NCI-H1436 treated with DMSO at 0.1 percent for 48 hours (cell line): ENCODE data around the gene GOLGB1.

Experiments used
- DNase-seq: peaks from one replicate; lab custom pipeline; 2025; lab: John Stamatoyannopoulos, UW

Gene GOLGB1

GRCh38 chr3:121637922-121638321 is 111.6 kb downstream of the GOLGB1 start:
- DNase-seq, result no peak

DNA sequence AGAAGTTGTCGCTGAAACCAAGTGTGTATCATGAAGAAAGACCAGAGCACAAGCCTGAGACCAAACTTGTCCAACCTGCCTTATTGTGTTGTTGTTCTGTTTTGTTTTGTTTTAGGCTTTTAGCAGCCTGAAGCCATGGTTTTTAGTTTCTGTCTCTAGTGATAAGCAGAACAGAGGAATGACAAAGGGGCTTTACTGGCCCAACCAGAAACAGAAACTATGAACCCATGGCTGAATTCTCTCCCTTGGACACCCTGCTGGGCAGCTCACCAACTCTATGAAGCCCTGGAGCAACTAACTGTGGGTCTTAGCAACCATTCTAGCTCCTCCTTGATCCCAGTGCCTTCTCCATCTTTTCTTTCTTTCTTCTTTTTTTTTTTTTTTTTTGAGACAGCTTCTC is 119.2 kb downstream of the GOLGB1 start:
- no peak for DNase-seq

DNA sequence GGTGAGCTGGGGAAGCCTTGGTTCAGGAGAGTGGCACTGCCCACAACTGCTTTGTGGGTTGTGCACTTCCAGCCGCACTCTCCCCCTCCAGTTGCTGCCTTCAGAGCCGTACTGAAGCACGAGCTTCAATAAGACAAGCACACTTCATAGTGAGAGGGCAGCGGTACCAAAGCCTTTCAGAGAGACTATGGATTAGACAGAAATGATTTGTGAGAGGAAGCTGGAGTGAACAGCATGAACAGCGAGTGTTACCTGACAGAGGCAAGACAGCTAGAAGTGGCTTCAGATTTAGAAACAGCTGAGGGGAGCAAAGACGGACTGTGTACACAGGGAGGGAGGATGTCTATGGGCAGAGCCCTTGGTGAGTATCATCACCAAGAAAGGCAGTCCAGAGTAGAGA is 119.9 kb downstream of the GOLGB1 start:
- DNase-seq, result no peak

DNA sequence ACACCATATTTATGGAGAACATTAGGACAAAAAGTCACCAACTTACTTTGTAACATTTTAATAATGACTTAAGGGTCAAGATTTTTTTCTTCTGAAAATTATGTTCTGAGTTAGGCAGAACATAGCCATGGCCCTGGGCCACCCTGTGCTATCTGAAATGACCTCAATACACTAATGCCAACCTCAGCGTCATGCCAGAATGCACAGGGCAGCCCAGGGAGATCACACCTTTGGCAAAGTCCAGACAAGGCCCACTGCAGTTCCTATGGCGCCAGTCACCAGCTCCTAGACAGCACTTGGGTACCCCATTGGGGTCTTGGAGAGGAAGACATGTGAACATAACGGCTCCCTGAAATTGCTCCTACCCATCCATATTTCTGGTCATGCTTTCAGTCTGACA is 121.9 kb downstream of the GOLGB1 start:
- no peak for DNase-seq

GRCh38 chr3:121627211-121627610 is 122.3 kb downstream of the GOLGB1 start:
- no peak for DNase-seq

DNA sequence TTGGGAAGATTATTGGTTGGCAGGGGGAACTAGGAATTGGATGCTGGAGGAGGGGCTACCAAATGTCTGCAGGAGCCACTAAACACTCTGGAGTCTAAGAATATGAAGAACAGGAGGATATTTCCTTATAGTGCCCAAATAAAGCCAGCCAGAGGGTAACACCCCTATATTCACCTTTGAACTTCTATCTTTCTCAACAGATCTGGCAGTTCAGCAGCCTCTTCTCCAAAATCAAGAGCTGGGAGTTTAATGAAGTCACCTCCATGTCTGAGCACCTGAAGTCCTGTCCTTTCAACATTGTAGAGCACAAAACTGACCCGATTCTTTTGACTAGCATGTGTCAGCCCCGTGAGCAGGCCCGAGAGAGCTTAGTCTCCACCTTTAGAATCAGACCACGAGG is 123.0 kb downstream of the GOLGB1 start:
- no peak for DNase-seq

GRCh38 chr3:121624147-121624899 is 125.2 kb downstream of the GOLGB1 start:
- no peak for DNase-seq

- DNase-seq, result no peak
Observed at GRCh38 chr3:121621491-121621890, 128.1 kb downstream of the GOLGB1 start.

GRCh38 chr3:121619691-121620090 is 129.8 kb downstream of the GOLGB1 start:
- no peak for DNase-seq
